ENCODE measurements around the gene GRWD1. TPM values are rescaled to one million over a fixed set of nuclear protein-coding genes. Genes with fewer than 3 reads are reported as not detected.

The GRWD1 gene
- total RNA-seq, 1 donor from 2014 or later: 16.9 TPM

DNA sequence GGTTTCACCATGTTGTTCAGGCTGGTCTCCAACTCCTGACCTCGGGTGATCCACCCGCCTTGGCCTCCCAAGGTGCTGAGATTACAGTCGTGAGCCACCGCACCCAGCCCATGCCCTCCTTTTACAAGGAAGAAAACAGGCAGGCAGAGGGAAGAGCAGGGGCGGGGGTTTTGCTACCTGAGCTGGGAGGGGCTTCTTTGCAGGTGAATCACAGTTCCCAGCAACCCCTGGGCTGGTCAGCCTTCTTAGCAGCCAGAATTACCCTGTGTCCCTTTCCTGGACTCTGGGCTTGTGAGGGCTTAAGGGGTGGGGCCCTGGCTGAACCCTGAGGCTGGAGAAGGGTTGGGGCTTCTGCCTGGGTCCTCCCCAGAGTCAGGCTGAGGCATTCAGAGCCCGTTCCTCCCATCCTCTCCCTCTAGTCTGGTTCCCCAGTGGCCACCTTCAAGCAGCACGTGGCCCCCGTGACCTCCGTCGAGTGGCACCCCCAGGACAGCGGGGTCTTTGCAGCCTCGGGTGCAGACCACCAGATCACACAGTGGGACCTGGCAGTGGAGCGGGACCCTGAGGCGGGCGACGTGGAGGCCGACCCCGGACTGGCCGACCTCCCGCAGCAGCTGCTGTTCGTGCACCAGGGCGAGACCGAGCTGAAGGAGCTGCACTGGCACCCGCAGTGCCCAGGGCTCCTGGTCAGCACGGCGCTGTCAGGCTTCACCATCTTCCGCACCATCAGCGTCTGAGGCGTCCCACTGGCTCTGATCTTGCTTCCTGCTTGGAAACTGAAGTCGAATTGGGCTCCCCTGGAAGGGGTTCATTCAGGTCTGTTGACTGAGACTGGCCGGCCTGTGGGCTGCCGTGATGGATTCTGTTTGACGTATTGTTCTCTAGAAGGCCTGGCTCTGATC, 6.8 kb downstream of the GRWD1 start:
- ATAC-seq (ENCODE audit: poor library complexity) (no peak), DNase-seq (no peak)
- intact Hi-C loops (cut with DNase I): no loop called here

DNA sequence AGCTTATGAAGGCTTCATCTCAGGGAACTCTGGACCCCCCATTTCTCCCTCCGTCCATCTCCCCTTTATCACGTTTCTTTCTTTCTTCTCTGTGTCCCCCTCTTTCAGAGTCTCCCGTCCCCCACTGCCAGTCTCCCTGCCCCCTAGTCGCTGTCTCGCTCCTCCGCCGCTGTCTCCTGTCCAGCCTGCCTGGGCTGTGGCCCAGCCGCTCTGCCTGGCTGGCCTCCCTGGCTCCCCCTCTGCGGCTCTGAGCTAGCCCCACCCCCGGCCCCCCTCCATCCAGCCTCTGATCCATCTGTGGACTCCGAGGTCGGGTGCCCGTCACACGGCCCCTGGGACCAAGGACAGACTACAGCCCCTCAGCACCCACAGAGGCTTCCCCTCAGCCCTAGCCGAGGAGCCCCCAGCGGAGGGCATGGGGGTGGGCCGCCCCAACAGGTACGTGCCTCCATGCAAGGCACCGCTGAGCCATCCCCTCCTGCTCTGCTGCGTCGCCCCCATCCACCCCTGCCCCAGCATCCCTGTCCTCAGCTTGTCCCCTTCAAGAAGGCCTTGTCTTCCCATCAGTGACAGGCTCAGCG, 8.5 kb downstream of the GRWD1 start:
- intact Hi-C loops (cut with DNase I): no loop called here
- no peak for ATAC-seq (ENCODE audit: poor library complexity)
- no peak for DNase-seq

DNA sequence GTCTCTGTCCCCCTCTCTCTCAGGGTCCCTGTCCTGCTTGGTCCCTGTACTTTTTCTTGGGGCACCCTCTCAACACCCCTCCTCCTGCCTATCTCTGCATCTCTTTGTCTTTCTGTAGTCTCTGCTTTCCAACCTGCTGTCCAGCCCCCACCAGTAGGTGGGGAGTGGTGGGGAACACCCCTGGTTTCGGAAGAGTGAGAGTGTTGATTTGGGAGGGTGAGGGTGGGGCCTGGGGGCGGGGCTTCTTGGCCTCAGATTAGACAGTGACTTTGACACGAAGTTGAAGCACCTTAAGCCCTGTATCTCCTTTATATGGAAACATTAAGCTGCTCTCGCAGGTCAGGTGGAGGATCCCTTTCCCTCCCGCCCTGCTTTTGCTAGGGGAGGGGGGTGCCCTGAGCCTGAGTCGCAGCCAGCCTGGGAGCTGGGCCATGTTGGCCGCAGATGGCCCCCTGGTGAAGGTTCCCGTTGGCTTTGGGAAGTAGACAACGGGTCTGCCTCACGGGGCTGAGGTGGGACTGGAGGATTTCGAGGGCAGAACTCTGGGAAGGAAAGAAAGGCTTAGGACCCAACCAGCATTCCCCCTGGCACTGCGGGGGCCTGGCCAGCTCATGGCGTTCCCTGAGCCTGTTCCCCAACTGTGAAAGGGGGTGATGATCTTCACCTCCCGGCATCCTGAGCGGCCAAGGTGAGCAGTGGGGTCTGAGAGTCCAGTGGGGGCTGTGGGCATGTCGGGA, 9.6 kb downstream of the GRWD1 start, which contains the start of gene KCNJ14:
KCNJ14 (plus strand) TSS at position 404 of the 737 bp plus-strand sequence. CDS start 6,151 bp downstream, outside the sequence.
- no peak for ATAC-seq (ENCODE audit: poor library complexity)
- DNase-seq: no peak
- intact Hi-C loops (cut with DNase I): no loop called here

DNA sequence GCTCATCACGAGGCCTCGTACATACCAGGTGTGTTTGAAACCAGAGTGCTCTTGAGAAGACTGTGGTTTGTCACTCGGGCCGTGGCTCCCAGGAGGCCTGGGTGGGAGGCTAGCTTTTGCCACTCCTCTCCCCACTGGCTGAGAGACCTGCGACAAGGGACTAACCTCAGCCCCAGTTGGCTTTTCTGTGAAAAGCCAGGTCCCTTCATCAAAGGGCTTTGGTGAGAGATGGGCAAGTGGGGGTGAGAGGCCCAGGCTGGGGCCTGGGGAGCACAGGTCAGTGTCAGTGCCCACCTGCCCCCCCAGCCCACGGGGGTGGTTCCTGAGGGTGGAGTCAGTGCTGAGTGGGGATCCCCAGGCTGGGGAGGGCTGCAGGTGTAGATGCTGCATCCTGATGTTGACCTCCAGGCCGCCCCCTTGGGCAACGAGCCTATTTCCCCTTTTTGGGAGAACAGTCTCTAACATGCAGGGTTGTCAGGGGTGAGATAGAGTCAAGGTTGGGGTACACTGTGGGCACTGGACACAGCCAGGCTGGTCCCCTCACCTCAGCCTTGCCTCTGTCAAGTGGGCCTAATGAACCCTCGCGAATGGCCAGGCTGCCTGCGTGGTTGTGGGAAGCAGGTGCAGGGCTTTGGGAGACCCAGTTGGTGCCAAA, 10.3 kb downstream of the GRWD1 start:
- intact Hi-C loops (cut with DNase I): no loop called here
- DNase-seq: no peak
- ATAC-seq (ENCODE audit: poor library complexity): no peak

DNA sequence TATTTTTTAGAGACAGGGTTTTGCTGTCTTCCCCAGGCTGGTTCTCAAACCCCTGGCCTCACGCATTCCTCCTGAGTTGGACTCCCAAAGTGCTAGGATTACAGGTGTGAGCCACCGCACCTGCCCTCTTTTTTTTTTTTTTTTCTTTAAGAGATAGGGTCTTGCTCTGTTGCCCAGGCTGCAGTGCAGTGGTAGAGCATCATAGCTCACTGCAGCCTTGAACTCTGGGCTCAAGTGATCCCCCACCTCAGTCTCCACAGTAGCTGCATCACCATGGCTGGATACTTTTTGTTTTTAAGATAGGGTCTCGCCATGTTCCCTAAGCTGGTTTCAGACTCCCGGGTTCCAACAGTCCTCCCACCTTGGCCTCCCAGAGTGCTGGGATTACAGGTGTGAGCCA, 11.1 kb downstream of the GRWD1 start:
- DNase-seq: no peak
- intact Hi-C loops (cut with DNase I): no loop called here
- ATAC-seq (ENCODE audit: poor library complexity): no peak

DNA sequence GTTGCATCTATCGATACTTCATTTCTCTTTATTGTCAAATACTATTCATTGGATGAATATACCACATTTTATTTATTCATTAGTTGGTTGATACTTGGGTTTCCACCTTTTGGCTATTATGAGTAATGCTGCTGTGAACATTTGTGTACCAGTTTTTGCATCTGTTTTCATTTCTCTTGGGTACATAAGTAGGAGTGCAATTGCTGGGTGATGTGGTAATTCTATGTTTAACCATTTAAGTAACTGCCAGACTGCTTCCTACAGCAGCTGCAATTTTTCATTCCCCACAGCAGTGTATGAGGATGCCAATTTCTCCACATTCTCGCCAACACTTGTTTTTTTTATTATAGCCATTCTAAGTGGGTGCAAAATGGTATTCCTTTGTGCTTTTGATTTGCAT, 12.2 kb downstream of the GRWD1 start:
- DNase-seq (no peak), ATAC-seq (ENCODE audit: poor library complexity) (no peak)
- intact Hi-C loops (cut with DNase I): no loop called here

DNA sequence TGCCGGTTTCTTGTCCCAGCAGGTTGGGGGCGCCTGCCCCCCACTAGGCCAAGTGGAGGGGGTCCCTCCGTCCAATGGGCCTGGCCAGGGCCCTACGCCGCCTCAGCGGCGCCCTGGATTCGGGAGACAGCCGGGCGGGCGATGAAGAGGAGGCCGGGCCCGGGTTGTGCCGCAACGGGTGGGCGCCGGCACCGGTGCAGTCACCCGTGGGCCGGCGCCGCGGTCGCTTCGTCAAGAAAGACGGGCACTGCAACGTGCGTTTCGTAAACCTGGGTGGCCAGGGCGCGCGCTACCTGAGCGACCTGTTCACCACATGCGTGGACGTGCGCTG, 15.8 kb downstream of the GRWD1 start:
- intact Hi-C loops (cut with DNase I): no loop called here
- peak; percentile 45 for DNase-seq
- no peak for ATAC-seq (ENCODE audit: poor library complexity)

DNA sequence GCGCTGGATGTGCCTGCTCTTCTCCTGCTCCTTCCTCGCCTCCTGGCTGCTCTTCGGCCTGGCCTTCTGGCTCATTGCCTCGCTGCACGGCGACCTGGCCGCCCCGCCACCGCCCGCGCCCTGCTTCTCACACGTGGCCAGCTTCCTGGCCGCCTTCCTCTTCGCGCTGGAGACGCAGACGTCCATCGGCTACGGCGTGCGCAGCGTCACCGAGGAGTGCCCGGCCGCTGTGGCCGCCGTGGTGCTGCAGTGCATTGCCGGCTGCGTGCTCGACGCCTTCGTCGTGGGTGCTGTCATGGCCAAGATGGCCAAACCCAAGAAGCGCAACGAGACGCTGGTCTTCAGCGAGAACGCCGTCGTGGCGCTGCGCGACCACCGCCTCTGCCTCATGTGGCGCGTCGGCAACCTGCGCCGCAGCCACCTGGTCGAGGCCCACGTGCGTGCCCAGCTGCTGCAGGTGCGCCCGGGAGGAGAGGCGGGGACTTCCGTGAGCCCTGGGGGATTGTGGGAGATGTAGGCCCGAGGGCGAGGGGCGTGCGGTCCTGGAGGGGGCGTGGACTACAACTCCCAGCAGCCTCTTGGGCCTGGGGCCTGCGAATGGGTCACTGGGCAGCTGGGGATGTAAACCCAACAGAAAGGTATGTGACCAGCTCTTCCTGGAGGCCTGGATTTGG, 16.3 kb downstream of the GRWD1 start:
- intact Hi-C loops (cut with DNase I): no loop called here
- no peak for ATAC-seq (ENCODE audit: poor library complexity)
- peak; percentile 27 for DNase-seq

DNA sequence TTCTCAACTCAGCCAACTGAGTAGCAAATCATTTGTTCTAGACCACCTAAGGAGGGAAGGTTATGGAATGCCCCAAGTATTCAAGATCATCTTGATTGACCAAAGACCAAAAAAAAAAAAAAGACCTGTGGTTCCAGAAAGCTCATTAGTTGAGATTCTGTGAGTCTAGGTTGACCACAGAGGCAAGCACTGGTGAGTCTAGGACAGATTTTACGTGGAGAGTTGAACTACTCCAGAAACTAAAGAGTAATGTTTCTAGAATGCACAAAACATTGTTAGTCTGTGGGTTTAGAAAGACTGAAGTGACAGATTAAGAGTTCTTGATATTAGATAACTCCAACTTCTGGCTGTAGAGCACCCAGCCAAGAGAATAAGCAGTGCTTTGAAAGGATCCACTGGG, 19.4 kb downstream of the GRWD1 start:
- intact Hi-C loops (cut with DNase I): no loop called here
- ATAC-seq (ENCODE audit: poor library complexity) (no peak), DNase-seq (no peak)

DNA sequence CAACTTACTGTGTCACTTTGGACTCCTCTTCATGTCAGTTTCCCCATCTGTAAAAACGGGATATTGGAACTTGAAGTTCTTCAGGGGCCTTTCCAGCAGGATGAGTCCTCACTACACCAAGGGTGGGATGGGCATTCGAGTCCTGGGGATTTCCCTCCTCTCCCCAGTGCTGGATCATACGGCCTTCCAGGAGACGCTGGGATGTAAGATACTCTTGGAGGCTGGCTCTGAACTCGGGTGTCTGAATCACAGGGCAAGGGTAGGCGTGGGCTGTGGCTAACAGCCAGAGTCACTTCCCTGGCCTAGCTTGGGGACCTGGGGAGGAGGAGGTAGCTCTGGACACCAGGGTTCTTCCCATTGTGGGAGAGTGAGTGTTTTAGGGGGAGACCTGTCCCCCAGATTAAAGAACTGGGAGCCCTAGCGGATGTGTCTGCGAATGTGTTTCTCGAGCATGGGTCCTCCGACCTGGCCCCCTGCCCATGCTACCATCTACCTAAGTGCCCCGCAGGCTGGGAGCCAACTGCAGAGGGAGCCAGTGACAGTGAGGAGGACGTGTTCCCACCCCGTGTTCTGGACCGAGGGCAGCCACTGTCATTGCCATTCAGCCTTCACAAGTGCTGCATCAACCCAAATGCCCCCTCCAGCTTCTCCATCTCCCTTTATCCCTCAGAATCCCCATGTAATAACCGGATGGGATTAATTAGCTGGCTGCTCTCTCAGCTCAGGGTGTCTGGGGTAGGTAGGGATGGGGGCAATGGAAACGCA, 21.0 kb downstream of the GRWD1 start:
- intact Hi-C loops (cut with DNase I): no loop called here
- DNase-seq: no peak
- ATAC-seq (ENCODE audit: poor library complexity): no peak

DNA sequence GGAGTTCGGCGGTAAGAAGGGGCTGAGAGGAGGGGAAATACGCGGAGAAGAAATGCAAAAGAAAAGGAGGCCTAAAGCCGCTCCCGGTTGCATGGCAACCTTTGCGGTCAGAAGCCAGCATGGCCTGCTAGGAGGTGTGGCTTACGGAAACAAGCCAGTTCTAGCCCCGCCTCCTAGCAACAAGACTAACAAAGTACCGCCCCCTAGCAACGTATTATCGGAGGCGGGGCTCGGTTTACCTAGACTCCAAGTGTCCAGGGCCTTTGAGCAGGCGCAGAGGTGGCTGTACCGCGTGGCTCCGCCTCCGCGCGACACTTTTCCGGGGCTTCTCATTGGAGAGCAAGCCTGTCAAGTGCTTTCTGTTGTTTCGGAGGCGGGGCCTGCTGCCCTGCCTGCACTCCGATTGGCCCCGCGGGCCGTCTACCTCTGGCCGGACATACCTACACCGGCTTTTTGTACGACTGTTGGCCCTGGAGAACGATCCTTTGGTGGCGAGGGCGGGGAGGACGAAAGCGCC, 23.0 kb downstream of the GRWD1 start:
- peak; percentile 95 for ATAC-seq (ENCODE audit: poor library complexity)
- DNase-seq: peak; percentile 100
- intact Hi-C loops (cut with DNase I): no loop called here

DNA sequence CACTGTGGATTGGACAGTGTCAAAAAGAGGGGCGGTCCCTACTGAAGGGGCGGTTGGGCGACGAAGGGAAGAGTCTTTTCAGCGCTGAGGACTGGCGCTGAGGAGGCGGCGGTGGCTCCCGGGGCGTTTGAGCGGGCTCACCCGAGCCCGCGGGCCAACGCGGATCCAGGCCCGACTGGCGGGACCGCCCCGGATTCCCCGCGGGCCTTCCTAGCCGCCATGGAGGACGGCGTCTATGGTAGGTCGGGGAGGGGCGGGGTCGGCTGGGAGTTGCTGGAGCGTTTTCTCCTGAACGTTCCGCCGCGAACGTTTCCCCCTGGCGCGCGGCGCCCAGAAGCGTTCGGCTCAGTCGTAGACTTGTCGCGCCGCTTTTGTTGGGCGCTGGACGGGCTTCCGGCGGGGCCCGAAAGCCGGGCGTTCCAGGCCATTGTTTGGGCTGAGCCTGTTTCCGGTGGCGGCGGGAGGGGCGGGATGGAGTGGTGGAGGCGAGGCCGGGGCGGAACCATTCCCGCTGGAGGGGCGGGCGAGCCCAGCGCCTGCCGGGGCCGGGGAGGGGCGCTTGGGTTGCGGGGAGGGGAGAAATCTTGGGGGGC, 23.6 kb downstream of the GRWD1 start, which contains the start of gene CYTH2:
CYTH2 (plus strand) TSS at position 81 of the 593 bp plus-strand sequence; CDS start at position 220, 139 bp downstream.
- DNase-seq (peak; percentile 93), ATAC-seq (ENCODE audit: poor library complexity) (peak; percentile 85)
- intact Hi-C loops (cut with DNase I): no loop called here

DNA sequence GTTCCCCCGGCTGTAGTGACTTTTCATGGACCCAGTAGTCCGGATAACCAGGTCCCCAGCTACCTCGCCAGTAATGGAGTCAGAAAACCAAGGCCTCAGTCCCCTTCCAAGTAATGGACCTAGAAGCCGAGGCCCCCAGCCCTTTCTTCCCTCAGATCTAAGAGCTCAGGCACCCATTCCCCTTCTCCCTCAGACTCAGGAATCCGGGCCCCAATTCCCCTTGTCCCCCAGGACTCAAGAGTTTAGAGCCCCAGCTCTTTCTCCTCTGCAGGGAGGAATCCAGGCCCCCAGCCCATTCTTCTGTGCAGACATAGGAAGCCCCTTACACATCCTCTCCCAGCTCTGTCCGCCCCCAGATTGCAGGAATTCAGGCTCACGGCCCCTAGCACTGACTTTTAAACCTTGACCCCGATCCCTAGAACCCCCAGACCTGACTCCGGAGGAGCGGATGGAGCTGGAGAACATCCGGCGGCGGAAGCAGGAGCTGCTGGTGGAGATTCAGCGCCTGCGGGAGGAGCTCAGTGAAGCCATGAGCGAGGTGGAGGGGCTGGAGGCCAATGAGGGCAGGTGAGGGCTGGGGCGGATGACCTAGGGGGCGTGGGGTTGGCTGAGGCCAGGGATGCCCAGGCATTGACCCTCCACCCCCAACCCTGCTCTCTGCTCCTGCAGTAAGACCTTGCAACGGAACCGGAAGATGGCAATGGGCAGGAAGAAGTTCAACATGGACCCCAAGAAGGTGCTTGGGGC, 24.3 kb downstream of the GRWD1 start:
- no peak for ATAC-seq (ENCODE audit: poor library complexity)
- DNase-seq: no peak
- intact Hi-C loops (cut with DNase I): no loop called here

DNA sequence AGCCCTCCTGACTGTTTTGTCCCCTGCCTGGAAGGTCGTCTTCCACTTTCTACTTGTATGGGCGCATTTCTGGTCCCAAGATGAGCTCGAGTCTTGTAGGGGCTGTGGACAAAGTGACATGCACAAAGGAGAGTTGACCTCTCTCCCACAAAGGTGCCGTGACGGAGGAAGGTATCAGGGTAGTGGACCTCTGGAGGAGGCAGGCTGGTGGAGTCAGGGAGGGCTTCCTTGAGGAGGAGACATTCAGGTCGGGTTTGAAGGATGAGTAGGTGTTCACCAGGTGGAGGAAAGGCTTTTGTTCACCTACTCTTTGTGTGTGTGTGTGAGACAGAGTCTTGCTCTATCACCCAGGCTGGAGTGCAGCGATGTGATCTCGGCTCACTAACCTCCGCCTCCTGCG, 25.1 kb downstream of the GRWD1 start:
- intact Hi-C loops (cut with DNase I): no loop called here
- ATAC-seq (ENCODE audit: poor library complexity) (no peak), DNase-seq (no peak)

DNA sequence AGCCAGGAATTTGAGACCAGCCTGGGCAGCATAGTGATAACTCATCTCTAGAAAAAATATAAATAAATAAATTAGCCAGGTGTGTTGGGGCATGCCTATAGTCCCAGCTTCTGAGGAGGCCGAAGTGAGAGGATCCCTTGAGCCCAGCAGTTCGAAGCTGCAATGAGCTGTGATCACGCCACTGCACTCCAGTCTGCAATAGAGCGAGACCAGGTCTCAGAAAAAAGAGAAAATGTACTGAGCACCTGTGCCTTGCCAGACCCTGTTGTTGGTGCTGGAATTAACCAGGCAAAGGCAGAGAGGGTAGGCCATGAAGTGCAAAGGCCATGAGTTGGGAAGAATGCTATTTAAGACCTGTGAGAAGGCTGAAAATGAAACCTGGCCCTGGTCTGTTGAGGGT, 26.1 kb downstream of the GRWD1 start:
- intact Hi-C loops (cut with DNase I): no loop called here
- ATAC-seq (ENCODE audit: poor library complexity) (no peak), DNase-seq (no peak)

DNA sequence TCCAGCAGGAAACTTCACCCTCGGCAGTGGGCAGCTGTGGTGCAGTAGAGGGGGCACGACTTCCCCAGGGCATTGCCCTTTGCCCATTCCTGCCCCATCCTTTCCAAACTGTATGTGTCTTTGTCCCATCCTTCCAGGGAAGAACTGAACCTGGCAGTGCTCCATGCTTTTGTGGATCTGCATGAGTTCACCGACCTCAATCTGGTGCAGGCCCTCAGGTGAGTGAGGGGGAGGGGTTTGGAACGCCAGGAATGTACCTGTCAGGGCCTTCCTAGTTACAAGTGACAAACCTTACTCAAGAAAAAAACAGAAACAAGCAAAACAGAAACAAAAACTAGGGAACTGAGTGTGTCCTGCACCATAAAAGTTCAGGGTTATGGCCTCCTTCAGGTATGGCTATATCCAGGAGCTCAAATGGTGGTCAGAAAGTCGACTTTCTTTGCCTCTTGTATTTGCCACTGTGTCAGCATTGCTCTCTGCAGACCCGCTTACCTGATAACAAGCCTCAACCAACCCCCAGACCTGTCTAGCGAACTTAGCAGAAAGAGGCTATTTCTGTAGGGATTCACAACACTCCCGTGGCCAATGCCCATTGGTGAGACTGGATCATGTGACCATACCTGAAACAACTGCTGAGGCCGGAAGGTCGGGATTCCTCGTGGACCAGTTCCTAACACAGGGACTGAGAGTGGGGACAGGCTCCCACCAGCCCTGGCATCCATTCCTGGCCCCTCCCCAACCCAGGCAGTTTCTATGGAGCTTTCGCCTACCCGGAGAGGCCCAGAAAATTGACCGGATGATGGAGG, 27.6 kb downstream of the GRWD1 start:
- intact Hi-C loops (cut with DNase I): no loop called here
- ATAC-seq (ENCODE audit: poor library complexity) (no peak), DNase-seq (peak; percentile 7)

Data from Right ventricle myocardium superior (tissue), 1 donor.